ENCODE data around the gene NUFIP1. TPM values are rescaled to one million over a fixed set of nuclear protein-coding genes. Genes with fewer than 3 reads are reported as not detected.

The NUFIP1 gene
- total RNA-seq, 1 donor from 2014 or later, result 3.2 TPM

GRCh38 chr13:45003417-45003816, 14.1 kb upstream of the NUFIP1 start:
- DNase-seq (ENCODE audit: low read depth) (no peak), FAIRE-seq (no peak)
- no peak for TF ChIP-seq CTCF (IDR thresholded peaks at IDR 0.05; ENCODE audit: insufficient read depth, low read length, severe bottlenecking)
- Histone ChIP-seq H3K36me3 (ENCODE audit: control insufficient read depth, insufficient read depth, low read length) (peaks cover 4% of the 10 kb centered on the region), H3K4me3 (ENCODE audit: low read depth, low read length) (no peak overlapping the region), H3K27me3 (ENCODE audit: control insufficient read depth, insufficient read depth, low read length) (no peaks in the 10 kb centered on the region)

GRCh38 chr13:44989941-44990340, 670 bp upstream of the NUFIP1 start:
- DNase-seq (ENCODE audit: low read depth) (peak; percentile 2), FAIRE-seq (no peak)
- no peak for TF ChIP-seq CTCF (IDR thresholded peaks at IDR 0.05; ENCODE audit: insufficient read depth, low read length, severe bottlenecking)
- H3K27me3 ChIP-seq (ENCODE audit: control insufficient read depth, insufficient read depth, low read length), result no peaks in the 10 kb centered on the region
- H3K36me3 ChIP-seq (ENCODE audit: control insufficient read depth, insufficient read depth, low read length), result peaks cover 2% of the 10 kb centered on the region
- peak overlapping the region; percentile 77 for H3K4me3 ChIP-seq (ENCODE audit: low read depth, low read length)

- TF ChIP-seq CTCF (IDR thresholded peaks at IDR 0.05; ENCODE audit: insufficient read depth, low read length, severe bottlenecking), result no peak
- no peaks in the 10 kb centered on the region for H3K27me3 ChIP-seq (ENCODE audit: control insufficient read depth, insufficient read depth, low read length)
- DNase-seq (ENCODE audit: low read depth) (no peak), FAIRE-seq (no peak)
- H3K4me3 ChIP-seq (ENCODE audit: low read depth, low read length), result no peak overlapping the region
- peaks cover 6% of the 10 kb centered on the region for H3K36me3 ChIP-seq (ENCODE audit: control insufficient read depth, insufficient read depth, low read length)
These were observed 10.9 kb downstream of the NUFIP1 start for GRCh38 chr13:44978328-44978727.

GRCh38 chr13:44976949-44977583, 12.2 kb downstream of the NUFIP1 start:
- no peak for TF ChIP-seq CTCF (IDR thresholded peaks at IDR 0.05; ENCODE audit: insufficient read depth, low read length, severe bottlenecking)
- H3K36me3 ChIP-seq (ENCODE audit: control insufficient read depth, insufficient read depth, low read length), result peaks cover 6% of the 10 kb centered on the region
- H3K27me3 ChIP-seq (ENCODE audit: control insufficient read depth, insufficient read depth, low read length), result no peaks in the 10 kb centered on the region
- H3K4me3 ChIP-seq (ENCODE audit: low read depth, low read length), result no peak overlapping the region
- FAIRE-seq, result no peak
- no peak for DNase-seq (ENCODE audit: low read depth)

- Histone ChIP-seq H3K36me3 (ENCODE audit: control insufficient read depth, insufficient read depth, low read length) (peaks cover 6% of the 10 kb centered on the region), H3K4me3 (ENCODE audit: low read depth, low read length) (no peak overlapping the region), H3K27me3 (ENCODE audit: control insufficient read depth, insufficient read depth, low read length) (no peaks in the 10 kb centered on the region)
- TF ChIP-seq CTCF (IDR thresholded peaks at IDR 0.05; ENCODE audit: insufficient read depth, low read length, severe bottlenecking), result no peak
- FAIRE-seq (no peak), DNase-seq (ENCODE audit: low read depth) (no peak)
These were observed 13.1 kb downstream of the NUFIP1 start for GRCh38 chr13:44976196-44976595.

Data from bronchial epithelial cell (primary cell).